ENCODE results near the gene CNGA4.

DNA sequence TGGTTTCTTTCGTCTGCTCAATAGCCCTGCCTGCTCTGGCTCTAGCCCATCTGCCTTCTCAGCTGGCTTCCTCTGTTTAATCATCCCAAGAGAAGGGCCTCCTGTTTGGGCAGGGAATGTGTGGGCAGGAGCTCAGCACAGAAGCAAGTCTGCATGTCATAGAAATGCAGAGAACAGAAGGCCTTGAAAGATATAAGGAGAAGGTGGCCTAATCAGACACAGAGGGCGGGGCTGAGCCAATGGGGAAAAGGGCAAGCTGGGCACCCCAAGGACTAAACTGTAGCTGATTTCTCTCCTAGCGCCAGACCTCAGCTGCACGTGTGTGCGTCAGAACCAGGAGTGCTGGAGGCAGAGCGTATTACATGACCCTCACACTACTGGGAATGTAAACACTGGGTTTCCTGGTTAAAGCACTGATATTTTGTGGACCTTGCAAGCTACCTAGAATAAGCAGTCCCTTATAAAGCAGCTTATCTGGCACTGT is 13.1 kb downstream of the CNGA4 start:
- TF ChIP-seq, protein P1, sequence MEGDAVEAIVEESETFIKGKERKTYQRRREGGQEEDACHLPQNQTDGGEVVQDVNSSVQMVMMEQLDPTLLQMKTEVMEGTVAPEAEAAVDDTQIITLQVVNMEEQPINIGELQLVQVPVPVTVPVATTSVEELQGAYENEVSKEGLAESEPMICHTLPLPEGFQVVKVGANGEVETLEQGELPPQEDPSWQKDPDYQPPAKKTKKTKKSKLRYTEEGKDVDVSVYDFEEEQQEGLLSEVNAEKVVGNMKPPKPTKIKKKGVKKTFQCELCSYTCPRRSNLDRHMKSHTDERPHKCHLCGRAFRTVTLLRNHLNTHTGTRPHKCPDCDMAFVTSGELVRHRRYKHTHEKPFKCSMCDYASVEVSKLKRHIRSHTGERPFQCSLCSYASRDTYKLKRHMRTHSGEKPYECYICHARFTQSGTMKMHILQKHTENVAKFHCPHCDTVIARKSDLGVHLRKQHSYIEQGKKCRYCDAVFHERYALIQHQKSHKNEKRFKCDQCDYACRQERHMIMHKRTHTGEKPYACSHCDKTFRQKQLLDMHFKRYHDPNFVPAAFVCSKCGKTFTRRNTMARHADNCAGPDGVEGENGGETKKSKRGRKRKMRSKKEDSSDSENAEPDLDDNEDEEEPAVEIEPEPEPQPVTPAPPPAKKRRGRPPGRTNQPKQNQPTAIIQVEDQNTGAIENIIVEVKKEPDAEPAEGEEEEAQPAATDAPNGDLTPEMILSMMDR (IDR thresholded peaks at IDR 0.05) = no peak
- TF ChIP-seq POLR2A (IDR thresholded peaks at IDR 0.05) = no peak

Data from Peyer's patch (tissue), 4 donors.